GM19372 (cell line): Measurements from ENCODE around the gene INPP5A.

Source experiments
- ATAC-seq: cut with Tn5 transposase; IDR thresholded peaks from one replicate; pipeline ENCODE4 v1.9.1; 2021; ENCODE audit warnings: mild to moderate bottlenecking, low read depth, moderate library complexity; ENCODE audit not compliant: unreplicated experiment

INPP5A gene

DNA sequence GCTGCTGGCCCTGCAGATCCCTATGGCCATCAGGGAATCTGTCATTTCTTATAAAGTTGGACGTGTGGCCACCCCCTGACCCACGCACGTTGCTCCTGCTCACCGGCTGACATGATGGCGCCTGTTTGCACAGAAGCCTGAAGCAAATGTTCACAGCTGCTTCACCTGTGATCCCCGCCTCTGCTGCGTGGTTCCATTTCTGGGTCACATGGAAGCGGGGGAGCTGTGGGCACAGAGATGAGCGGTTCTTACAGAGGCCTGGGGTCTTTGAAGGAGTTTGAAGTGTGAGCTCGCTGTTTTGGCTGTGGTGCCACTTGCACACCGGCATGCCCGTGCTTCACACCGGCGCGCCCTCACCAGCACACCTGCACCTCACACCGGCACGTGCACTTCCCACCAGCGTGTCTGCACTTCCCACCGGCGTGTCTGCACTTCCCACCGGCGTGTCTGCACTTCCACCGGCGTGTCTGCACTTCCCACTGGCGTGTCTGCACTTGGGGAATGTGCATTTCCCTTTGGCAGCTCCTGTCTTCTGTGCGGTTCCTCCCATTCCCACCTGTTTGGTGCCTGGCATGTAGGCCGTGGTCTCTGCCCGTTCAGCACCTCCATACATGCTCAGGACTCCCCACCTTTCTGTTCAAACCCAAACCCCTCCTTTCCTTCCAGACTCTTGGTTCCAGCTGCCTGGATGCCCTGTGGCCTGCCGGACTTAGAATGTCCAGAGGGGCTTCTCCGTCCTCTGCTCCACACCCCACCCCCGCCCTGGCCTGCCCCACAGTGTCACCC is 86.7 kb downstream of the INPP5A start:
- no peak for ATAC-seq

DNA sequence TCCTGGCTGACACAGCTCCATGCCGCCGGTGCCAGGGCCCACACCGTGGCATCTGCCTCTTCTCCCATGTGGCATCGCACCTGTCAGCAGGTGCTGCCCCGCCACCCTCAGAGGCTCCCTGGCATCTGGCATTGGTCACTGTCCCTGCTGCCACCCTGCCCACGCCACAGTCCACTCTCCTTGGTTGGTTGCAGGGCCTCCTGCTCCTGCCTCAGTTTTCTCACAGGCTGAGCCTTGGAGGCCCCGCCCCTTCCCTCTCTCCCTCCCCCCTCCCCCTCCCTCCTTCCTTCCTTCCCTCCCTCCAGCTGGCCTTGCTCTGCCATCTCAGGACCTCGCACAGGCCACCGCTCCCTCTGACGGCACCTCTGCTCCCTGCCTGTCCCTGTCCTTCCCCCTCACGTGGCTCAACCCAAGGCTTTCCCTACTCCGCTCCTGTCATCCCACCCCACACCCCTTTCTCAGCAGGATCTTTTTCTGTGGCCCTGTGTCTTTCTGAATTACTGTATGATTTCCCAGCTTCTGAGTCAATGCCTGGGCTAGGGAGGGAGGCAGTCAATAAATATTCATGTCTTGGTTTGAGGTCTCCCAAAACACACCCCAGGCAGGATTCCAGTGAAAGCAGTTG is 87.4 kb downstream of the INPP5A start:
- no peak for ATAC-seq

DNA sequence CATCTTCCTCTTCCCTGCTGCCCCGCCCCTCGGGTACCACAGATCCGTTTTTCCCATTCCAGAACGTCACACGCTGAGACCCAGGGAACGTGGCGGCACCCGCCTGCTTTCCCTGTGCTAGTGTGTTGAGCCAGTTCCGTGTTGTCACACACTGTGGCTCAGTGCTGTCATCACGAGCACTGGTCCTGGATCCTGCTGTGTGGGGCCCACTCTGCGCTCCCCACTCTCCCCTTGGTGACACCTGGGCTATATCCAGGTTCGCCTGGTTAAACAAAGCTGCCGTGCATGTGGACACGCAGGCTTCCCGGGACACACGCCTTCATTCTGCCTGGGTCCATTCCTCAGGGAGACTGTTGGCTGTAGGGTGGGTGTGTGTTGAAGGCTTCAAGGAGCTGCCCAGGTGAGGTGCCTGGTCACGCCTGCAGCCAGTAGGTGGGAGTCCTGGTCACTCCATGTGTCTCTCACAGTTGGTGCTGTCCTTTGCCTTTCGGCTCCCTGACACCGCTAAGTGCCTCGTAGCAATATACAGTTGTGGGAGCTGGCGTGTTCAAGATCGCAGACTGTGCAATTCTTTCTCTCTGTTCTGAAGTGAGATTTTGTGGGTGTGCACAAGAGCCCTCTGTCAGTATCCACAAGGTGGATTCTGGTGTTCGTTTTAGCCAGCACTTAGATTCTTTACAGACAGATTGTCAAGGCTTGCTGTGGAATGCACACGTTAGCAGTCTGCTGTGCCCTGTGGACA is 88.6 kb downstream of the INPP5A start:
- no peak for ATAC-seq

DNA sequence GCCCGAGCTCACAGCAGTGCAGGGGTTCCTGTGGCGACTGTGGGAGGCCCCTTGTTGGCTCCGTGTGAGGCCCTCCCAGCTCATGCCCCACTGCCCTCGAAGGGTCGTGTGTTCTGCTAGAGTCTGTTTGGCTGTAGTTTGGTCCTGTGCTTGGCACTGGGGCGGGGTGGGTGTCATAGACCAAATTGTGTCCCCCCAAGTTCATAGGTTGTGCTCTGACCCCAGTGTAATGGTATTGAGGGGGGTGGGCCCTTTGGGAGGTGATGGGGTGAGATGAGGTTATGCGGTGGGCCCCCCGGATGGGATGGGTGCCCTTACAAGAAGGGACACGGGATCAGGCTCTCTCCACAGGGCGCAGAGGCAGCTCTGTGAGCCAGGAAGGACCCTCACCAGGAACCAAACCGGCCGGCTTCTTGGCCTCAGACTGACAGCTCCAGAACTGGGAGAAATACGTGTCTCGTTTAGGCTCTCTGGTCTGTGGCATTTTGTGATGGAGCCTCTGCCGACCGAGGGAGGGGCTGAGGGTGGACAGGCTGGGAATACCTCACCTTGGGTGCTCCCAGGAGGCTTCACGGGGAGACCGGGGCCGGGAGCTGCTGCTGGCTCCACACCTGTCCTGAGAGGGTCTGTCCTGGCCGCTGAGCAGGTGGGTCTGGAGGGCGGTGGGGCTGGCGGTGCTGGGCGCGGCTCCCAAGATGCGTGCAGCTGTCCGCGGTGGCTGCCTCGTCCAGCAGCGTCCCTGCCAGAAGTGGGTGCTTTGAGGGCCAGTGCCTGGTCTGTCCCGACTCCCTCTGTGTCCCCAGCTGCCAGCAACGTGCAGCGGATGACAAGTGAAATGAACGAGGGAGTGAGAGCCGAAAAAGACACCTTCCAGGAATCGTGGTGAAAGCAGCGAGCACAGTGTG is 89.4 kb downstream of the INPP5A start:
- no peak for ATAC-seq

DNA sequence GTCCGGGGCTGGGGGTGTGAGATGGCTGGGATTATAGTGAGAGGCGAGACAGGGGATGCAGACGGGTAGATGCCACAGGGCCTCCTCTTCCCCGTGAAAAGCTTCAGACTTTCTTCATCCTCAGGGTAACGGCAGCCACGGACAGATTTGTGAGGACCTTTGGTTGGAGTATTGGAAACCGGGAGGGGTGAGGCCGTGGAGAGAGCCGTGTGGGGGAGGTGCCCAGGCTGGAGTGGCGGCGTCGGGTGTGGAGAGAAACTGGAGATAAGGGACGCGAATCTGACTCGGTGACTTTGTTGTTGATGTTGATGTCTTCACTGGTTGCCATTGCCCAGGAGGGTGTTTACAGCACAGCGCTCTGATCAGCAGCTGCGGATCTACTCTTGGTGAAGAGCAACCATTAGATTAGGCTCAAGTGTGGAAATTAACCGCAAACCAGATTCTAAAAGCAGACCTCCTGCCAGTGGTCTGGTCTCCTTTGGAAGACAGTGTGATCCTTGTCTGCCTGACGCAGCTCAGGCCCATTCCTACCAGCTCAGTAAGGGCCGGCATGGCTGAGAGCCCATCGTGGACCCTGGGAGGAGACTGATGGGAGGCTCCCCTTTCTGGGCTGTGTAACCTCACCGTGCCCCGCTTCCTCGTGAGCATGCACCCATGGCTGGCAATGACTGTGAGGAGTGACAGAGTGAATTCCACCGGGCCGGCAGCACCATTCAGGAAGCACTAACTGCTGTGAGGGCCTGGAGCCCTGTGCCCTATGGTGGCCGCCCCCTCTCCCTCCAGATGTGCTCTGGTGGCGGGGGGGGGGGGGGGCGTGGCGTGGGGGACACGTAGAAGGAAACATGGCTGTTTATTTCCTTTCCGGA is 90.3 kb downstream of the INPP5A start:
- ATAC-seq = no peak

DNA sequence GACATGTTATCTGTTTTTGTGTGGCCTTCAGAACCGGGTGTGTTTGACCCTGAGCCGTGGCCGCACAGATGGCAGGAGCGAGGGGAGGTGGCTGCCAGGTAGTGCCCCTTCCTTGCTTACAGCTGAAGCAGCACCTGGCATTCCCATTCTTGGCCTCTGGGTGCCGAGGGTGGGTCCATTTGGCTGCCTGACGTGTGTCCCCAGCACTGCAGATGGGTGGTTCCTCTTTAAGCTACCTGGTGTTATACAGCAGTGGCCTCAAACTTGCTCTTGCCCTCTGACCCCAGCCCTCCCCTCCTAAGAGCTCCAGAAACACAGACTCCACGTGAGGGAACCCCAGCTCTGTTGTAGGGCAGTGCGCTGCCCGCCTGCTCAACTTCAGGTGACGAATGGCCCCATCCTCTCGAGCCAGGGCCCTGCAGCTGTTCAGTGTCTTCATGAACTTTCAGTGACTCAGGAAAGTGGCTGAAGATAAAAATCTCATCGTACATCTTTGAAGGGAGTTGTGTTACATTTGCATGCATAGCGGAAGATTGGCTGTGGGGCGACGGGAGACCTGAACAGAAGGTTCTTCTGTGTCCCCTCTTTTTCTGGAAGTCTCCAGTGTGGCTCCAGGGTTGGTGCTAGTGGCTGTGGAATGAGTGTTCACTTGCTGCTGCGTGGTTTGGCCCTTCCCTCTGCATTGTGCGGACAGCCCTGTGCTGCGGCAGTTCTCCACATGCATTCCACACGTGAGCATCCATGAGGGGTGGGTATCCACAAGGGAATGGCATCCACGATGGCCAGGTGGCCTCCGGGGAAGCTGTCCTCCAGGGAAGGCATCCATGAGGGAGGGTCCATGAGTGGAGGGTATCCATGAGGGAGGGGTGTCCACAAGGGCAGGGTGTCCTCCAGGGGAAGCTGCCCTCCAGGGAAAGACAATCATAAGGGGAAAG is 91.6 kb downstream of the INPP5A start:
- ATAC-seq = no peak

DNA sequence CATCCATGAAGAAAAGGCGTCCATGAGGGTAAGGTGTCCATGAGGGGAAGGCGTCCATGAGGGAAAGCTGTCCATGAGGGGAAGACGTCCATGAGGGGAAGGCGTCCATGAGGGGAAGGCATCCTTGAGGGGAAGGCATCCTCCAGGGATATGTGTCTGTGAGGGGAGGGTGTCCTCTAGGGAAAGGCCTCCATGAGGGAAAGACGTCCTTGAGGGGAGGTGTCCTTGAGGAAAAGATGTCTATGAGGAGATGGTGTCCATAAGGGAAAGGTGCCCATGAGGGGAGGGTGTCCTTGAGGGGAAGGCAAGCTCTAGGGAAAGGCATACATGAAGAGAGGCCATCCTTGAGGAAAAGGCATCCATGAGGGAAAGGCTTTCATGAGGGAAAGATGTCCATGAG is 92.6 kb downstream of the INPP5A start:
- no peak for ATAC-seq

DNA sequence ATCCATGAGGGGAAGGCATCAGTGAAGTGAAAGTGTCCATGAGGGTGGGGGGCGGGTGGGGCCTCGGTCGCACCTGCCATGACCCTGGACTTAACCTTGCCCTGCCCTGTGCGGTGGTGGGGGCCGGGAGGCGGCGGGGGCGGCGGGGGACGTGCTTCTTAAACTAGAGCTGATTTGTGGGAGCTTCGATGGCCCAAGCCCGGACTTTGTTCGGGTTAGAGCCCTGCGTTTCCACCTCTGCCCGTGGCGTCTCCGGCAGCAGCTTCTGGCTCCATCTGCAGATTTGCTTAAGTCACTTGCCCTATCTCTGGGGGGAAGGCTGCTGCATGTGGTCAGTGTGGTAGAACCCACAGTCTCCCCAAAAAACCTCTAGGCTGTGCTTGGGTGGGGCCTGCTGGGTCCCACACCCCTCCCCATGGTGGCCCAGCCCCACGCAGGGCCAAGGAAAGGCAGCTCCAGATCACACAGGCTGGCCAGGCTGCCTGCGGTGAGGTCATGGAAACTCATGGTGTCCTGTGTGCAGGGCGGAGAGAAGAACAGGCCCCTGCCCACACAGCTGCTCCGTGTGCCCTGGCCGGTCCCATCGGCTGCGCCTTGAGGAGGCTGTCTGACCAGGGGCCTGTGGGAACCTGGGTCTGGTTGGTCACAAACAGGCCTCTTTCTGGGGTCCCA is 93.2 kb downstream of the INPP5A start:
- no peak for ATAC-seq

DNA sequence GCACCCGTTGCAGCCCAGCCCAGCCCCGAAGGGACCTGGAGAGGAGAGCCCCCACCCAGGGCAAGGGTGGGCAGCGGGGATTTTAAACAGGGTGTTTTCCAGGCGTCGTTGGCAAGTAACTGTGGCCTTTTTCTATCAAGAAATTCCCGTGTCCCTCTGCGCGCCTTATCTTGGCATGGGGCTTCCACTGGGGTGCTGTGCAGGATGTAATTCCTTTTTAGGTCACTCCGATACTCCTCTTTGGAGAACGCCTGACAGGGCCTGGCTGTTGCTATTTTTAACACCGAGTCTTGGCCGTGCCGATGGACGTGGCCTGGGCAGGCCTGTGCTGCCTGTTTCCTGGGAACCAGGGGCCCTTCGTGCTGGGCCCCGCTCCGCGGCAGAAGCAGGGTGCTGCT is 93.8 kb downstream of the INPP5A start:
- no peak for ATAC-seq

DNA sequence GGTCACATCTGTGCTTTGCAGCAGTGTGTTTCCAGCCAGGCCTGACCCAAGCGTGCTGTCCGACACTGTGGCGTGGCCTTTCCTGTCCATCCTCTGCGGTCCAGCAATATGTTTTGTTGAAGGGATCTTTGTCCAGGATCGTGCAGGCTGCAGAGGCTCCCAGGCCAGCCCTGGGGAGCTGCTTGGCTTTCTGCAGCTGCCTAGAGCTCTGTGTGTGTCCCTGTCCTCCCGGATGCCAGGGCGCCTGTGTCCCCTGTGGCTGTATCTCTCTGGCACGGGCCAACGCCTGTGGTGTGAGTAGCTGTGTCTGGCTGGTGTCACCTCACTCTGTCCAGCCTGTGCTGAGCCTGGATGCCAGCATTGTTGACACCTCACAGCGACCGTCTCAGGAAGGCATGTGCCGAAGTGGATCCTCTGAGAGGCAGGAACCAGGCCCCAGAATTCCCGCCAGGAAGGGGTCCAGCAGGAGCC is 94.5 kb downstream of the INPP5A start:
- ATAC-seq = no peak

DNA sequence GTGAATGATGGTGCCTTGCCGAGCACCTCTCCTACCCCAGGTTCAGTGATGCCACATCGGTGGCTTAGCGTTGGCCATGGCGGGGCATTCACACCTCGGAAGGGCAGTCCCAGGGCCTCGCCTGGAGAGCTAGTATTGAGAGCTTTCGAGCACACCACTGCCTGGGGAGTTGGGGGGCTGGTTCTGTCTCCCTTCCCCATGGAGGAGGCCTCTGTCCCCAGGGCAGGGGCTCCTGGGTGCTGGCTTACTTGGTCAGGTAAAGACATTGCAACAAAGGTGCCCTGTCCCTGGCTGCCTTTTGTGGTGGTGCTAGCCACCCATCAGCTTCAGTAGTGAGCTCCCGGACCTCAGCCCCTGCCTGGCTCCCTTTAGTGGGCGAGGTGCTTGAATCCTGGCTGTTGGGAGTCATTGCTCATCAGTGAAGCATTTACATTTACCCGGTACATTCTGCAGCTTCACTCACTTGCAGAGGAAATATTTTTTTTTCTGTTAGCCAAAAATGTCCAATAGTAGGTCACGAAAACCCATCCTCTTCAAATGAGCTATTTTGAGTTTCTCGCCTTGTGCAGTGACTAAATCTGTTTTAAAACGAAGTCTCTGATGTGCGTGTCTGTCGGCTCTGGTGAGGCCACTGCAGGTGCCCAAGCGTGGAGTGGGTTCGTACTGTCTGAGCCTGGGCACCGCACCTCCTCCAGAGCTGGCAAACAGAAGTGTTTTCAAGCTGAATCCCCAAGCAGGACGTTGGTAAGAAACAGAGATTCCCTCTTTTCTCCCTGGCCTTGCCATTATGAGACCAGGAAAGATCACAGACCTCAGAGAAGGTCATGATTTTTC is 95.5 kb downstream of the INPP5A start:
- no peak for ATAC-seq

DNA sequence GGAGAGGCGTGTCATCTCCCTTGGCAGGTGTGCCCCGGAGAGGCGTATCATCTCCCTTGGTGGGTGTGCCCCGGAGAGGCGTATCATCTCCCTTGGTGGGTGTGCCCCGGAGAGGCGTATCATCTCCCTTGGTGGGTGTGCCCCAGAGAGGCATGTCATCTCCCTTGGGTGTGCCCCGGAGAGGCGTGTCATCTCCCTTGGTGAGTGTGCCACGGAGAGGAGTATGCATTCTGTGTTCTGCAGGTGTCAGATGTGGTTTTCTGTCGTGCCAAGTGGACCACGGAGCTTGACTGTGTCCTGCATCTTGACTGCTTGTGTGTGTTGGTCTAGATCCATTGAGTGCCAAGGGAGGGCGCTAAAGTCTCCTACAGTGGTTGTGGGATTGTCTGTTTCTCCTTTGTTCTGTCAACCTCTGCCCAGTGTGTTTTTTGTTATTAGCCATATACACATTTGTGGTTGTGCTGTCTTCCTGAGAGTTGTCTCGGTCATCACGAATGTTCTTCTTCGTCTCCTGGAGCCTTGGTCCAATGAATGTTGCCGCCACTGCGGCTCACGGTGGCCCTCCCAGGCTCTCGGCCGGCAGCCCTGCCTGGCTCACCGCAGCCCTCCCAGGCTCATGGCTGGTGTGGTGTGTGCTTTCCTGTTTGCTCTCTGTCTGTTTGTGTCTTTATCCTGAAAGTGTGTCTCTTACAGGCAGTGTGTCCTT is 96.8 kb downstream of the INPP5A start:
- no peak for ATAC-seq

DNA sequence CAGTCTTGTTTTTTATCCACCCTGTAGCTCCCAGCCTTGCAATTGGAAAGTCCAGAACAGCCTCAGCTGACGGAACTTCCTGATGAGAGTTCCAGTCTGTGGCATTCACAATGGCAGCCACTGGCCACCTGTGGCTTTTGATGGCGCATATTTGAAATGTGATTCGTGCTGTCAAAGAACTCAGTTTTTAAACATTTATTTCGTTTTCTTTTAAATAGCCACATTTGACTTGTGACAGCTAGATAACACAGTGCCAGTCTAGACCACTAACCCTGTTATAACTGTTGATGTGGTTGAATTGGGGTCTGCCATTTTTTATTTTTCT is 97.3 kb downstream of the INPP5A start:
- ATAC-seq = no peak

DNA sequence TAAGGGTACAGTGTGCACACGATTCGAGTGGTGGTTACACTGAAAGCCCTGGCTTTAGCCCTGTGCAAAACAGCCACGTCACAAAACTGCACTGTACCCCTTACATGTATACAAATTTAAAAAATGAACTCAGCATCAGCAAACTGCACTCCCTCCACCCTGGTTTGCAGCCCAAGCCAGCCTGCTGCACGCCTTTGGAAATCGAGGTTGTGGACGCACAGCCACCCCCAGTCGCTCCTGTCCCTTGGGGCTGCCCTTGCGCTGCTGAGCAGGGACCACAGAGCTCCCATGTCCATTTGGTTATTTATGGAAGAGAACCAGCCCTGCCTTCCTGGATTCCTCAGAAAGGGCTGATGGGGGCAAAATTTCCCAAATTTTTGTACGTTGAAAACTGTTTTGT is 98.8 kb downstream of the INPP5A start:
- no peak for ATAC-seq

DNA sequence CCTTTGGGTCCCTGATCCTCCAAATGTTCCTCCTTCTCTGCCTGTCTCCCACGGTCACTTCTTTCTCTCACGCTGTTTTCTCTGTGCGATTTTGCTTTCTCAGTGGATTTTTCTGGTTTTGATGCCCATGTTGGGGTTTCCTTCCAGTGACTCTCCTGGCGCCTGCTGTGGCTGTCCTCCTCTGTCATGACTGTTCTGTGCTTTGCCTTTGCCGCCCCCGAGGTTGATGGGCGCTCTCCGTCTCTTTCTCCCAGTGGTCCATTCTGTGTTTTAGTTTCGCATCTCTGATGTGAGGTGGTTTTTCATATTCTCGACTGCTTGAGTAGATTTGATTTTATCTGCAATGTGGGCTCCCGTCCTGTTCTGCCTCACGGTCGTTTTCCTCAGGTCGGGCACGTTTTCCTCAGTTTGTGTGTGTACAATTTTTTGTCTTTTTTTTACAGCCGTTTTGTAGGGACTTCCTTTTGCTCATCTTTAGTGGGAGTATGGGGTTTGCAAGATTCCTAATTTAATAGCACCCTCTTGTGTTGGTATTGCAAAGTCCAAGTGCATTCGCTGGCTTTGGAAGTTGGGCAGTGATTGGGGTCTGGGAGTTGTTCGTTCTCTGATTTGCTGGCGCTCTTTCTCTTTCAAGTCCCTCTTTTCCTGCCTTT is 100.0 kb downstream of the INPP5A start:
- ATAC-seq = no peak

DNA sequence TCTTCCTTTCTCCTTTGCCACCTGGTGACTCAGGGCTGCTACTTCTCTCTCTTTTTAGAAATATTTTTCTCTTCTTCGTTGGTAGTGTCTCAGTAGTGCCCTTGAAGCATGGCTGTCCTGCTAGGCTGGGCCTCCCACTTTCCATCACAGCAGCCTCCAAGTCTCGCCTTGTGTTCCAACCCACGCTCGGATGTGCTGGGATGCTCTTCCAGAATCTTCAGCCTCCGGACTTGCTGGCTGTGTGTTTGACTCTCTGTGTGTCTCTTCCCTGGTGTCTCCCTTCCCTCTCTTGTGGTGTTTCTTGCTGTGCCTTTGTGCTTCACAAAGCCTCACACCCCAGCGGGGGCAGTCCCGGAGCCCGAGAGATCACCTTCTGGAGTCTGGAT is 100.5 kb downstream of the INPP5A start:
- no peak for ATAC-seq
